ENCODE measurements around the gene SNAPC3.
"Not testable (repeated sequence)": the region's sequence is repeated elsewhere in the genome, so short reads cannot be mapped to it uniquely, and the experiment has no call there.

Gene SNAPC3

GRCh38 chr9:15374825-15375224, 47.9 kb upstream of the SNAPC3 start:
- Histone ChIP-seq H3K4me3 (ENCODE audit: low read depth, low read length, poor library complexity, severe bottlenecking) (no peak overlapping the region), H3K36me3 (ENCODE audit: insufficient read depth, low read length) (no peaks in the 10 kb centered on the region), H3F3A (ENCODE audit: insufficient read depth, low read length) (no peaks in the 10 kb centered on the region), H3K27ac (ENCODE audit: low read depth, low read length, poor library complexity, severe bottlenecking) (no peak overlapping the region), H3K9me3 (ENCODE audit: low read length) (no peaks in the 10 kb centered on the region), H4K20me1 (ENCODE audit: insufficient read depth, low read length) (no peaks in the 10 kb centered on the region), H3K9ac (ENCODE audit: low read length) (no peak overlapping the region), H3K27me3 (ENCODE audit: insufficient read depth, low read length) (no peaks in the 10 kb centered on the region), H2AFZ (ENCODE audit: low read length) (no peak overlapping the region), H3K9me2 (ENCODE audit: low read depth, low read length) (no peaks in the 10 kb centered on the region), H3K4me2 (ENCODE audit: low read length) (no peak overlapping the region), H3K4me1 (ENCODE audit: insufficient read depth, low read length, severe bottlenecking) (no peaks in the 10 kb centered on the region), H3K79me2 (ENCODE audit: insufficient read depth, low read length) (no peaks in the 10 kb centered on the region)
- no peak for TF ChIP-seq EZH2 (IDR thresholded peaks at IDR 0.05; ENCODE audit: borderline replicate concordance, low read length)
- TF ChIP-seq CTCF (IDR thresholded peaks at IDR 0.05; ENCODE audit: low read length) = no peak

DNA sequence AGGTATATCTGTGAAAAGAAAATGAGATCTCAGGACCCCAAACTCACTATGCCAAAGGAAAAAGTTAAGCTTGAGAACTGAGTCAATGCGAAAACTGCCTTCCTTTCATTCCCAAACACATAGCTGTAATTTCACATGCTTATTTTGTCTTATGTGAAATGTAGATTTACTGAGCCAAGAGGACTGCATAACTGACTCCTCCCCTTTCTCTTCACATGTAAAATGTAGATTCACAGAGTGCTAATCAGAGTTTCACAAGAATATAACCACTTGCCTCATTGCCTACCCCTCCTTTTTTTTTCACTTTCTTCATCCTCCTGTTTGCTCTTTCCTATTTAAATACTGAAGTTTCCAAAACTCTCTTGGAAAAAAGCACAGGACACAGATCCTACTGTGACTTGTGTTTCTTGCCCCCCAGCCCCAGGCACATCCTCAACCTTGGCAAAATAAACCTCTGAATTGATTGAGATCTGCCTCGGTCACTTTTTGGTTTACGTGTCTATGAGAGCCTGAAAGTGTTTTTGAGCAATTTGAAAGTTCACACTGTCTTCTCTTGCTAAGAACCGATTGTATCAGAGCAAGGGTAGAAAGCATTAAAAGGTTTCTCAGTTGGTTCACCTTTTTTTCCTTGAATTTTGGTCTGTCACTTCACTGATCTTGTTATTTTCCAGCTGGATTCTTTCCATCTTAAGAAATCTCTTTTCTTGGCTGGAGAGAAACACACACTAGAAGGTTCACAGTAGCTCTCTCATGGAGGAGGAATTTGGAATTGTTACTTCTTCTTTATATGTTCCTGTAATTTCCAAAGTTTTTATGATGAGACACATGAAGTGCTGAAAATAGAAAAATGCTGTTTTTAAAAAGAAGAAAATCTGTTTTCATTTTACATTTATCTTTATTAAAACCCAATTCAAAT, 44.8 kb upstream of the SNAPC3 start:
- Histone ChIP-seq H2AFZ (ENCODE audit: low read length) (no peak overlapping the region), H3K27ac (ENCODE audit: low read depth, low read length, poor library complexity, severe bottlenecking) (no peak overlapping the region), H3K27me3 (ENCODE audit: insufficient read depth, low read length) (no peaks in the 10 kb centered on the region), H3K4me3 (ENCODE audit: low read depth, low read length, poor library complexity, severe bottlenecking) (no peak overlapping the region), H3K36me3 (ENCODE audit: insufficient read depth, low read length) (no peaks in the 10 kb centered on the region), H3K9me2 (ENCODE audit: low read depth, low read length) (no peaks in the 10 kb centered on the region), H4K20me1 (ENCODE audit: insufficient read depth, low read length) (no peaks in the 10 kb centered on the region), H3K9ac (ENCODE audit: low read length) (no peak overlapping the region), H3K4me2 (ENCODE audit: low read length) (no peak overlapping the region), H3K9me3 (ENCODE audit: low read length) (no peaks in the 10 kb centered on the region), H3F3A (ENCODE audit: insufficient read depth, low read length) (no peaks in the 10 kb centered on the region), H3K4me1 (ENCODE audit: insufficient read depth, low read length, severe bottlenecking) (no peaks in the 10 kb centered on the region), H3K79me2 (ENCODE audit: insufficient read depth, low read length) (no peaks in the 10 kb centered on the region)
- TF ChIP-seq CTCF (IDR thresholded peaks at IDR 0.05; ENCODE audit: low read length) (no peak), EZH2 (IDR thresholded peaks at IDR 0.05; ENCODE audit: borderline replicate concordance, low read length) (no peak)

DNA sequence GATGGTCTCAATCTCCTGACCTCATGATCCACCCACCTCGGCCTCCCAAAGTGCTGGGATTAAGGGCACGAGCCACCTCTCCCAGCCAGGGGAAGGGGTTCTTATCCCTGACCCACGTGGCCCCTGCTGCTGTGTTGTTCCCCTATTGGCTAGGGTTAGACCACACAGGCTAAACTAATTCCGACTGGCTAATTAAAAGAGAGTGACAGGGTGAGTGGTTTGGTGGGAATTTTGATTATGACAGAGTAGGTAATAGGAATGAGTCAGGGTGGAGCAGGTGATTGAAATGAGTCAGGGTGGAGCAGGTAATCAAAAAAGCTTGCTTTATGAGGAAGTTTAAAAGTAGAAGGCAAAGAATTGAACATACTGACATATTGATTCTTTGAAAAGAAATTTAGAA, 43.4 kb upstream of the SNAPC3 start:
- H3K9me3 ChIP-seq (ENCODE audit: low read length); H3K27me3 ChIP-seq (ENCODE audit: insufficient read depth, low read length); H3K9ac ChIP-seq (ENCODE audit: low read length); H3K4me1 ChIP-seq (ENCODE audit: insufficient read depth, low read length, severe bottlenecking); H3K79me2 ChIP-seq (ENCODE audit: insufficient read depth, low read length); H3K9me2 ChIP-seq (ENCODE audit: low read depth, low read length); H4K20me1 ChIP-seq (ENCODE audit: insufficient read depth, low read length); H3K4me2 ChIP-seq (ENCODE audit: low read length); H3K27ac ChIP-seq (ENCODE audit: low read depth, low read length, poor library complexity, severe bottlenecking); H2AFZ ChIP-seq (ENCODE audit: low read length); H3F3A ChIP-seq (ENCODE audit: insufficient read depth, low read length); H3K4me3 ChIP-seq (ENCODE audit: low read depth, low read length, poor library complexity, severe bottlenecking); H3K36me3 ChIP-seq (ENCODE audit: insufficient read depth, low read length): not testable (repeated sequence)

- H3K9me3 ChIP-seq (ENCODE audit: low read length); H3K27me3 ChIP-seq (ENCODE audit: insufficient read depth, low read length); H4K20me1 ChIP-seq (ENCODE audit: insufficient read depth, low read length); H3K4me2 ChIP-seq (ENCODE audit: low read length); H3K4me3 ChIP-seq (ENCODE audit: low read depth, low read length, poor library complexity, severe bottlenecking); H2AFZ ChIP-seq (ENCODE audit: low read length); H3K79me2 ChIP-seq (ENCODE audit: insufficient read depth, low read length); H3F3A ChIP-seq (ENCODE audit: insufficient read depth, low read length); H3K27ac ChIP-seq (ENCODE audit: low read depth, low read length, poor library complexity, severe bottlenecking); H3K36me3 ChIP-seq (ENCODE audit: insufficient read depth, low read length); H3K9ac ChIP-seq (ENCODE audit: low read length); H3K9me2 ChIP-seq (ENCODE audit: low read depth, low read length); H3K4me1 ChIP-seq (ENCODE audit: insufficient read depth, low read length, severe bottlenecking): not testable (repeated sequence)
These were observed 42.8 kb upstream of the SNAPC3 start for GRCh38 chr9:15379888-15380287.

Measured in OCI-LY1 (cell line).